C4-2B (cell line): Measurements from ENCODE around the gene MRPL48.

Experiments
- CTCF ChIP-seq: fragments of 450-650 bp; conservative IDR thresholded peaks from 2 replicates; pipeline ENCODE4 v1.5.1; 2017; ENCODE audit warnings: mild to moderate bottlenecking
- ZFX ChIP-seq: fragments of 450-650 bp; IDR thresholded peaks from 2 replicates; pipeline ENCODE4 v1.6.1; 2017

GRCh38 chr11:73854680-73855079 is 67.0 kb downstream of the MRPL48 start:
- no peak for TF ChIP-seq CTCF
- no peak for TF ChIP-seq ZFX
